Astrocyte of the cerebellum (primary cell): ENCODE data around the gene CLPTM1.

Experiments used
- DNase-seq: peaks from one replicate; pipeline ENCODE4 v3.0.0-alpha.2; 2011; ENCODE audit warnings: low read depth
- H3K4me3 ChIP-seq: 2 replicates; pipeline ENCODE4 v1.5.1; 2011; ENCODE audit warnings: mild to moderate bottlenecking, low read depth, low read length, moderate library complexity
- in situ Hi-C: cut with HindIII; loops from 2 replicates; pipeline ENCODE4 v1.10.0; 2017; ENCODE audit warnings: low sequenced_read_pairs
- TF ChIP-seq, protein P1 (sequence below): IDR thresholded peaks from 2 replicates; pipeline ENCODE4 v1.5.1; 2012; ENCODE audit warnings: low read length, low read depth, moderate library complexity, mild to moderate bottlenecking; ENCODE audit errors: missing control alignments

CLPTM1 gene

DNA sequence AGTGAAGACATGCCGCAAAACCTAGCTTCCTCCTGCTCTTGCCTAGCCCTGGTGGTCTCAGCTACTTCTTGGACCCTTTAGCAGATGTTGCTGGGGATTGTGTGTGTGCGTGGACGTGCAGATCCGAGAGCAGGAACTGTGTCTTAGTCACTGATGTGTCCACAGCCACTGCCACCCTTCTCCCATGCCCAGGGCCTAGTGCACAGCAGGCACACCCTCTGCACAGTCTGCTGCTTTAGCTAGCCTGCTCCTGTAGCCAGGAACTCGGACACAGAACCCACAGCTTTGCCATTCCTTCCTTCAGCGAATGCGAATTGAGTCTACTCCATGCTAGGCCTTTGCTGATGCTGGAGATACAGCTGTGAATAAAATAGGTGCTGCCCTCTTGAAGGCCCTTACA, 2.3 kb downstream of the CLPTM1 start:
- TF ChIP-seq, protein P1, sequence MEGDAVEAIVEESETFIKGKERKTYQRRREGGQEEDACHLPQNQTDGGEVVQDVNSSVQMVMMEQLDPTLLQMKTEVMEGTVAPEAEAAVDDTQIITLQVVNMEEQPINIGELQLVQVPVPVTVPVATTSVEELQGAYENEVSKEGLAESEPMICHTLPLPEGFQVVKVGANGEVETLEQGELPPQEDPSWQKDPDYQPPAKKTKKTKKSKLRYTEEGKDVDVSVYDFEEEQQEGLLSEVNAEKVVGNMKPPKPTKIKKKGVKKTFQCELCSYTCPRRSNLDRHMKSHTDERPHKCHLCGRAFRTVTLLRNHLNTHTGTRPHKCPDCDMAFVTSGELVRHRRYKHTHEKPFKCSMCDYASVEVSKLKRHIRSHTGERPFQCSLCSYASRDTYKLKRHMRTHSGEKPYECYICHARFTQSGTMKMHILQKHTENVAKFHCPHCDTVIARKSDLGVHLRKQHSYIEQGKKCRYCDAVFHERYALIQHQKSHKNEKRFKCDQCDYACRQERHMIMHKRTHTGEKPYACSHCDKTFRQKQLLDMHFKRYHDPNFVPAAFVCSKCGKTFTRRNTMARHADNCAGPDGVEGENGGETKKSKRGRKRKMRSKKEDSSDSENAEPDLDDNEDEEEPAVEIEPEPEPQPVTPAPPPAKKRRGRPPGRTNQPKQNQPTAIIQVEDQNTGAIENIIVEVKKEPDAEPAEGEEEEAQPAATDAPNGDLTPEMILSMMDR, result no peak
- DNase-seq, result no peak
- in situ Hi-C loops, result loop anchor here (10.0 kb wide), 1 partner anchor 223 kb away; no protein-coding TSS in a partner anchor
- no peak overlapping the region for H3K4me3 ChIP-seq

DNA sequence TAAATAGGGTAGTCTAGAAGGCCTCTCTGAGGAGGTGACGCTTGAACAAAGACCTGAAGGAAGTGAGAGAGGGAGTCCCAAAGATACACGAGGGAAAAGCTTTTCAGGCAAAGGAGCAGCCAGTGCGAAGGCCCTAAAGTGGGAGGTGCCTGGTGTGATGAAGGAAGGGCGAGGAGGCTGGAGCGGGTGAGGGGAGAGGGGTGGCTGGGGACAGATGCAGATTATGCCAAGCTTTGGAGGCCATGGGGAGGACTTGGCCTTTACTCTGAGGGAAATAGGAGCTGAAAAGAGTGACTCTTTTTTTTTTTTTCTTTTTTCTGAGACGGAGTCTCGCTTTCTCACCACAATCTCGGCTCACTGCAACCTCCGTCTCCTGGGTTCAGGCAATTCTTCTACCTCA, 2.9 kb downstream of the CLPTM1 start:
- in situ Hi-C loops, result loop anchor here (10.0 kb wide), 1 partner anchor 223 kb away; no protein-coding TSS in a partner anchor
- DNase-seq, result no peak
- TF ChIP-seq, protein P1, result no peak
- H3K4me3 ChIP-seq, result no peak overlapping the region

DNA sequence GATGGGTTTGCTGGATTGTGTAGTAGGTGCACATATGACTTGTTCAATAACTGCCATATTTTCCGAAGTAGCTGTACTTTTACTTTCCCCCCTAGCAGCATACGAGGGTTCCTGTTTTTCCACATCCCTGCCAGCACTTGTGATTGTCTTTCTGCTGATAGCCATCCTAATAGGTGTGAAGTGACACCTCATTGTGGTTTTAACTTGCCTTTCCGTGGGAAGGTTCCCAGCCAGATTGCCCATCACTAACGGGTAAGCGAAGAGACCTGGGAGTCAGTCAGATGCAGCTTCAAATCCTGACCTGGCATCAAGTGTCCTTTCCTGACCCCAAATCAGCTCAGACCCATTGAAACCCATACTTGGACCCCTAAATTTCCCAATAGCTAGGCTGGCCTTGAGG, 4.5 kb downstream of the CLPTM1 start:
- H3K4me3 ChIP-seq, result no peak overlapping the region
- in situ Hi-C loops, result loop anchor here (10.0 kb wide), 1 partner anchor 225 kb away; no protein-coding TSS in a partner anchor
- TF ChIP-seq, protein P1, result no peak
- no peak for DNase-seq

- no peak for DNase-seq
- no peak overlapping the region for H3K4me3 ChIP-seq
- in situ Hi-C loops, result no loop called here
- TF ChIP-seq, protein P1, result no peak
Observed at GRCh38 chr19:44960906-44961728, 5.9 kb downstream of the CLPTM1 start.

GRCh38 chr19:44961821-44962220, 6.6 kb downstream of the CLPTM1 start:
- in situ Hi-C loops, result no loop called here
- H3K4me3 ChIP-seq, result no peak overlapping the region
- TF ChIP-seq, protein P1, result no peak
- no peak for DNase-seq

- no peak for DNase-seq
- in situ Hi-C loops, result no loop called here
- no peak overlapping the region for H3K4me3 ChIP-seq
- TF ChIP-seq, protein P1, result no peak
Observed at GRCh38 chr19:44968118-44968517, 12.9 kb downstream of the CLPTM1 start.
